NCI-H226 (cell line): Measurements from ENCODE around the gene HIRIP3.
"Not testable (repeated sequence)": the region's sequence is repeated elsewhere in the genome, so short reads cannot be mapped to it uniquely, and the experiment has no call there.

ENCODE experiments used
- DNase-seq: peaks from one replicate; pipeline ENCODE4 v3.0.0-alpha.2; 2015

Gene HIRIP3, protein sequence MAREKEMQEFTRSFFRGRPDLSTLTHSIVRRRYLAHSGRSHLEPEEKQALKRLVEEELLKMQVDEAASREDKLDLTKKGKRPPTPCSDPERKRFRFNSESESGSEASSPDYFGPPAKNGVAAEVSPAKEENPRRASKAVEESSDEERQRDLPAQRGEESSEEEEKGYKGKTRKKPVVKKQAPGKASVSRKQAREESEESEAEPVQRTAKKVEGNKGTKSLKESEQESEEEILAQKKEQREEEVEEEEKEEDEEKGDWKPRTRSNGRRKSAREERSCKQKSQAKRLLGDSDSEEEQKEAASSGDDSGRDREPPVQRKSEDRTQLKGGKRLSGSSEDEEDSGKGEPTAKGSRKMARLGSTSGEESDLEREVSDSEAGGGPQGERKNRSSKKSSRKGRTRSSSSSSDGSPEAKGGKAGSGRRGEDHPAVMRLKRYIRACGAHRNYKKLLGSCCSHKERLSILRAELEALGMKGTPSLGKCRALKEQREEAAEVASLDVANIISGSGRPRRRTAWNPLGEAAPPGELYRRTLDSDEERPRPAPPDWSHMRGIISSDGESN

GRCh38 chr16:29995324-29995910 is at the start of gene HIRIP3:
Gene HIRIP3, minus strand, starts transcription at chr16:29995617. Its CDS starts 12 bp downstream, at chr16:29995605.
- peak; percentile 67 for DNase-seq

- DNase-seq: no peak
Observed at GRCh38 chr16:30041841-30042240, 46.4 kb upstream of the HIRIP3 start.

DNA sequence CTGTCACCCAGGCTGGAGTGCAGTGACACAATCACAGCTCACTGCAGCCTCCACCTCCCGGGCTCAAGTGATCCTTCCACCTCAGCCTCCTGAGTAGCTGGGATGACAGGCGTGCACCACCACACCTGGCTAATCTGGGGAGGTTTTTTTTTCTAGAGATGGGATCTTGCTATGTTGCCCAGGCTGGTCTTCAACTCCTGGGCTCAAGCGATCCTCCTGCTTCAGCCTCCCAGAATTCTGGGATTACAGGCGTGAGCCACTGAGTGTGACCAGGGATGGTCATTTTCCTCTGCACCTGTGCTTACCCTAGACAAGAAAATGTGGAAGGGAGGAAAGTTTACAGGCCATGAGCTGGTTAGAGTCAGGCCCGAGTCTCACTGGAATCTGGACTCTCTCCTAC is 45.3 kb upstream of the HIRIP3 start:
- not testable (repeated sequence) for DNase-seq

DNA sequence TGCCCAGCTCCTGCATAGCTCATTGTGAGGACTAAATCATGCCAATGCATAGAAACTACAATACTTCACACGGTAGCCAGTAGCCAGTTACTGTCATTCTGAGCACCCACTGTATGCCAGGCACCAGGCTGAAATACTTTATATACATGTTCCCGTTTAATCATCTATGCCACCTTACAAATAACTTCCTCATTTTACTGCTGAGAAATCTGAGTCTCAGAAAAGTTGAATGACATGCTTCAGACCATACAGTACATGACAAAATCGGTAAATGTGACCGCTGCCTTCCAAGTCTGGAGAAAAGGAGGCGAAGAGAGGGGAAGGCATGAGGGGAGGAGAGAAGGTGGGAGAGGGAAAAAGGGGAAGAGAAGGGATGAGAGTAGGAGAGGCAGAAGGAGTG is 44.8 kb upstream of the HIRIP3 start:
- DNase-seq: no peak

DNA sequence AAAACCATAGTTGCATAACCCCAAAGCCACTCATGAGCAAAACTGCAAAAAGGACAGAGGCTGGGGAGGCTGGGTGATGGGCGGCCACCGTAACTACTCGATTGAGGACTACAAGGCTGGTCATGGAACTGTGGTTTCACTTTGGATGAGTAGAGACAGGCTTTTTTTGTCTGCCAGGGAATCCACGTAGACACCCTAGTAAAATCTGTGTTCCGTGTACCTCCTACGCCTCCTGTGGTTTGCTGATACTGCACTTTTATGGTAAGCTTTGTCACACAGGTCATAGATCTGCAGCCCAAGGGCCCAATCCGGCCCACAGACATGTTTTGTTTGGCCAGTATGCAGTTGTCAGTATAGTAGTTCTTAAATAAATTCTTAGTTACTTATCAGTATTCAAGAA is 37.9 kb upstream of the HIRIP3 start:
- no peak for DNase-seq

DNA sequence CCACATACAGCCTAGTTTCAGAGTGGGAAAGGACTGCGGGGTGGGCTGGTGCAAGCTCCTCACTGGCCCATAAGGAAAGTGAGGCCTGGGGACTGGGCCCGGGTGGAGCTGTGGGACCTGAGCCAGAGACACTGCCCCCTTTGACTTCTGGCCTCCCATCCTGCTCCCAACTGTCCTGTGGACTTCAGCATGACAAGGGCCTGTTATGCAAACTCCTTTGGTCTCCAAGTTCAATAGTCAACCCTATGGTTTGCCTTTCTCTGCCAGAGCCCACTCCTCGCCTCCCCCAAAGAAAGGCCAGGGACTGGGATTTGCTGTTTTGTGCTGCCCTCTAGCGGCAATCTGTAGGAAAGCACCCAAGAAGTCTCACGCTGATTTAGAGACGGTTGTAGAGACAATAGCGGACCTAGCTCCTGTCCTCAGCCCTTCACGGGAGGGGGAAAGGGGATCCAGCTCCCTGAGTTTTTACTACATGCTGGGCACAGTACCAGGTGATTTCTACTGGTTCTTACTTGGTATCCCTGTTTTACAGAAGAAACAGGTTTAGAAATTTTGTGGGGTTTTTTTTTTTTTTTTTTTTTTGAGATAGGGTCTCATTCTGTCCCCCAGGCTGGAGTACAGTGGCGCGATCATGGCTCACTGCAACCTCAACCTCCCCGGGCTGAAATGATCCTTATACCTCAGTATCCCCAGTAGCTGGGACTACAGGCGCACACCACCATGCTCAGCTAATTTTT is 36.8 kb upstream of the HIRIP3 start:
- DNase-seq: peak; percentile 8

DNA sequence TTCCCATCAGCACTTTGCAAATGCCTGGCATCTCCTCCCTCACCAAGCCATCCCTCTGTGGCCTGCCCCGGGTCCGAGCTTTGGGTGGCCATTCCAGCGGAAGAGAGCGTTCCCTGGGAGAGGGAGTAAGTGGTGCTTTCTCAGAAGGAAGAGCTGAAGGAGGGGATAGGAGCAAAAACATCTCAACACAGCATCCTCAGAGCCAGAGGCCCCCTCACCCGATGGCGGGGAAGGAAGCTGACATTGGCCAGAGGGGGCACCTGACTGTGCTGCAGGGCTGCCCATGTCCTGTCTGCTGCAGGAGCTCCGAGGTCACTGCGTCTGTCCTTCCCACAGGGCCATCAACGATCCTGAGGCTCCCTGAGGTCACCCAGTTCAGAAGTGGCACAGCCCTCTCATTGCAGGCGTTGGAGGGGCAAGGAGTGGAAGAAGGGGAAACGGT is 36.1 kb upstream of the HIRIP3 start:
- DNase-seq: no peak

GRCh38 chr16:30030841-30031413 is 35.5 kb upstream of the HIRIP3 start, which contains the start of gene TLCD3B:
Gene TLCD3B, minus strand, starts transcription at chr16:30031271. Its CDS starts 744 bp downstream, at chr16:30030527.
- DNase-seq: no peak

- DNase-seq: no peak
Observed at GRCh38 chr16:30030011-30030685, 34.7 kb upstream of the HIRIP3 start.

DNA sequence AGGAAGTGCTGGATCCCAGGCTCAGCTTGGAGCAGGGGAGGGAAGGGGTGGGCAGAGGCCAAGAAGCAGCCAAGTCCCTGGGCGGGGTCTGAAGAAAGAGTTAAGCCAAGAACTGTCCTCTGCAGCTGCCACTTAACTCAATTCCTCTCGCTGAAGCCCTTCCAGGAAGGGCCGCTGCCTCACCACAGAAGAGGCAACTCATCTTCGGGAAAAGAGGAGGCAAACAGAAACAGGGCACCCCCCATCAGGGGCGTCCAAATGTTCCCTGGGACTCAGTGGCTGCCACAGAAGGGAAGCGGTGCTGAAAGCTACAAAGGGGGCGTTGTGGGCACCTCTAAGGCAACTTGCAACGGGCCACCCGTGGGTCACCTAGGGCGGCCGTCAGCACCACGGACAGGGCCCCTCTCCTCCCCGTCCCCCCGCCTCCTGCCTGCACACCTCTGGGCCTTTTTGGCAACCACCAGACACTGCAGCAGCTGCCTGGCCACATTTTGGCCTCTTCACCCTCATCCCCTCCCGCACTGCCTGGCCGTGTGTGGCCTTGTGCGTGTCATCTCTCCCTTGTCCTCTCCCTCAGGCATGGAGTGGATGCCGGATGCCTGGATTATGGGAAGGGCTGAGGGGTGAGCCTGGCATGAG is 33.1 kb upstream of the HIRIP3 start:
- DNase-seq: no peak

GRCh38 chr16:30027588-30028437 is 32.4 kb upstream of the HIRIP3 start:
- DNase-seq: no peak

- DNase-seq: no peak
Observed at GRCh38 chr16:30026449-30026848, 31.0 kb upstream of the HIRIP3 start.

DNA sequence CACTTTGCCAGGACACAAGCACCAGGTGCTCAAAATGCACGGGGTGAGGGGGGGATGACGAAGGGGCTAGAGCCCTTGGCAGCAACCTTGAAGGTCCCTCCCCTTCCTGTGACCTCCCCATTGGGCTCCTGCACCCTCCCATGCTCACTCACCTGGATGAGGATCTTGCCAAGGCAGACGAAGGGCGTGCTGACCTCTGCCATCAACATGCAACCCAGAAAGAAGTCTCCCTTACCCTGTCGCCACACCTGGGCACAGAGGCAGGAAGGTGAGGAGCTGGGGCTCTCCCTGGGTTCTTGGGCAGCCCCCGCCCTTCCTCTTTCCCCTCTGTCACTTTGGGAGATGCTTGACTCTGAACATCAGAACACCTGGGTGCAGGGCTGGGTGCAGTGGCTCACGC is 30.2 kb upstream of the HIRIP3 start:
- no peak for DNase-seq

DNA sequence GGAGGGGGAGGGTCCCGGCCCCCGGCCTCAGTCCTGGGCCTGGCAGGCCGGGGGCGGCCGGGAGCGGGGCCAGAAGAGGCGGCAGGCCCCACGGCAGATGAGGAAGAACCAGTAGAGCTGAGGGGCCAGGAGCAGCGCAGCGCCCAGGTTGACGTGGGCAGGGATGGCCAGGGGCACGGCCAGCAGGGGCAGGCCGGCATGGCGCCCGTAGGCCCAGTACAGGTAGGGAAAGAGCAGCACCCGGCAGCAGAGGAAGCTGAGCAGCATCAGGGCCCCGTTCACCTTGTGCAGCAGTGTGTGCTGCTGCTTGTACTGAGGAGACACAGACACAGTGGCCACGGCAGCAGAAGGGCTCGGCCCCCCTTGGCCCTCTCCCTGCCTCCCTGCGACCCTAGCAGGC is 29.7 kb upstream of the HIRIP3 start:
- no peak for DNase-seq

GRCh38 chr16:30024451-30024850 is 29.0 kb upstream of the HIRIP3 start:
- DNase-seq: no peak

DNA sequence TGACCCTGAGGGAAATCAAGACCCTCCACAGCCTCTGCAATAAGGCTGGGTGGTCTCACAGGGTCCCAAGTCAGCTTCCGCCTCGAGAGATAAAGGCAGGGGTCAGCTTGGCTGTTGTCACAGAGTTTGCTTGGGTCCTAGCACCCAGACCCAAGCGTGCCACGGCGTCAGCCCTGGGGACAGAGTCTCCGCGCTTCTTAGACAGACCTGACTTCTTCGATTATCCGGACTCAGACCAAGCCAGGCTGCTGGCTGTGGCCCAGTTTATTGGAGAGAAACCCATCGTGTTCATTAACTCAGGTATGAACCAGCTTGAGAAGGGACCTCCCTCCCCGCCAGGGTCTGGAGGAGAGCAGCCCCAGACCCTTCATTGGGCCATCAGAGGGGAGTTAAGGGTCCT is 28.2 kb upstream of the HIRIP3 start:
- DNase-seq: no peak

DNA sequence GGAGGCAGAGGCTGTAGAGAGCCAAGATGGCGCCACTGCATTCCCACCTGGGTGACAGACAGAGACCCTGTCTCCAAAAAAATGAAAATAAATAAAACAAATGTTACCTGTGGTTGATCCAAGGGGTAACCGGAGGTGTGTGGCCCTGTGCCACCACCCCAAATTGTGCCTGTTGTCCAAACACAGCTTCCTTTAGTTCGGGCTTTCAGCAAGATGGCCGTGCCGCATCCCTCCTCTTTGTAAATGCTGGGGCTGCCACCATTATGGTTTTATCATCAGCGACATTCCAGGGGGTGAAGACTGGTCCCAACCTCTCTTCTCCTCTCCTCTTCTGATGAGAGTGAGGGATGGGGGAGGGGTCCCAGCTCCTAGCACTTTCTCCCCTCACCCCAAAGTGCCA is 27.5 kb upstream of the HIRIP3 start, which contains the start of gene C16orf92:
Gene C16orf92 (plus strand): TSS at position 312 of the 400 bp plus-strand sequence. CDS start 143 bp downstream, outside the sequence.
- DNase-seq: no peak

DNA sequence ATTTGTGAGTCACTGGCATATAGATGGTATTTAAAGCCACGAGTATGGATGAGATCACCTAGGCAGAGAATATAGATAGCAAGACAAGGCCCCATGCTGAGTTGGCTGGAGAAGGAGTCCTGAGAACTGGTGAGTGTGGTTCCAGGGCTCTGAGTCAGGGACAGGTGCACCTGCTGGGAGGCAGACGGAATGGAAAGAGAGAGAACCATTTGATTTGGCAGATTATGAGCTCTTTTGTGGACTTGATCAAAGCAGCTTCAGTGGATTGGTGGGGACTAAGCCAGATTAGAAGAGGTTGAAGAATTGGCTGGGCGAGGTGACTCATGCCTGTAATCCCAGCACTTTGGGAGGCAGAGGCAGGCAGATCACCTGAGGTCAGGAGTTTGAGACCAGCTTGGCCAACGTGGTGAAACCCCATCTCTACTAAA is 23.3 kb upstream of the HIRIP3 start:
- peak; percentile 39 for DNase-seq

- not testable (repeated sequence) for DNase-seq
Observed at GRCh38 chr16:30017937-30018336, 22.5 kb upstream of the HIRIP3 start.

- DNase-seq: no peak
Observed at GRCh38 chr16:30017277-30017656, 21.9 kb upstream of the HIRIP3 start.
